ENCODE results near the gene CD40. TPM values are rescaled to one million over a fixed set of nuclear protein-coding genes. Genes with fewer than 3 reads are reported as not detected.

The CD40 gene
- total and polyA plus RNA-seq, 2 of the 4 experiments (the other 2 are of a cell fraction), result 0.36 to 0.92 TPM

DNA sequence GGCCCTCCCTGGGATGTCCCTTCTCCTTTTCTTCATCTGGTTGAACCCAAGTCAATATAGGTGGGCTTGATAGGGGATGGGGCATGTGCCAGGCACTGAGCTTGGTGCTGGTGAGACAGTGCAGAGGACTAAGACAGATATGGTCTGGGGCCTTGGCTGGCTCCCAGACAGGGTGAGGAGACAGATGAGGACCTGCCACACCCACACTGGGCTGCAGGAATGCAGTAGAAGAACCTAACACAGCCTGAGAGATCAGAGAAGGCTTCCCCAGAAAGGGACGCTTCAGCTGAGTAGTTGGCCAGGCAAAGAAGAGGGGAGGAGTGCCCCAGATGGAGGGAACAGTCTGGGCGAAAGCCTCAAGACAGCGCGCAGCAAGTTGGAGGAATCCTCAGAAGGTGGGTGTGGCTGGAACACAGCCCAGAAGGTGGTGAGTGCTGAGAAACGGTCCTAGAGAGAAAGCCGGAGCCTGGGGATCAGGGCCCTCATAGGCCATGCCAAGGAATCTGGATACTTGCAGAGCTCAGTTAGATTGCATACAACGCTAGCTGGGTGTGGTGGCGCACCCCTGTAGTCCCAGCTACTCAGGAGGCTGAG, 26.4 kb downstream of the CD40 start:
- Histone ChIP-seq H3K9me1 (ENCODE audit: insufficient read depth, low read length) (no peaks in the 10 kb centered on the region), H3K4ac (ENCODE audit: low read depth, low read length) (no peak overlapping the region), H3K4me3 (ENCODE audit: insufficient read depth, low read depth, low read length) (no peak overlapping the region), H3K9me3 (ENCODE audit: control insufficient read depth, insufficient read depth, low read length) (no peaks in the 10 kb centered on the region), H2AFZ (replicated peaks; ENCODE audit: low read length, poor library complexity) (no peak overlapping the region), H4K91ac (ENCODE audit: insufficient read depth, low read depth, low read length) (no peak overlapping the region), H3K79me1 (ENCODE audit: low read depth in 1 of 2, low read length in 2 of 2) (no peaks in the 10 kb centered on the region), H4K8ac (ENCODE audit: low read depth in 2 of 2, low read length in 2 of 2) (no peak overlapping the region), H2AK5ac (ENCODE audit: low read depth, low read length) (no peak overlapping the region), H3K23ac (ENCODE audit: low read depth, low read length) (no peak overlapping the region), H2BK20ac (ENCODE audit: low read depth, low read length) (no peak overlapping the region), H2BK5ac (ENCODE audit: low read depth, low read length, poor library complexity, severe bottlenecking) (no peak overlapping the region), H3K4me2 (ENCODE audit: low read depth, low read length) (no peak overlapping the region), H4K5ac (ENCODE audit: low read depth, low read length) (no peak overlapping the region), H3K4me1 (ENCODE audit: control insufficient read depth, insufficient read depth, low read length) (no peaks in the 10 kb centered on the region), H2BK15ac (ENCODE audit: low read depth, low read length) (no peak overlapping the region), H3K27ac (ENCODE audit: insufficient read depth, low read length) (no peak overlapping the region), H4K20me1 (ENCODE audit: insufficient read depth, low read length) (no peaks in the 10 kb centered on the region), H3K14ac (replicated peaks; ENCODE audit: low read depth, low read length) (no peak overlapping the region), H3K27me3 (ENCODE audit: control insufficient read depth, insufficient read depth, low read length) (peaks cover 30% of the 10 kb centered on the region), H3K36me3 (ENCODE audit: control insufficient read depth, insufficient read depth, low read length) (no peaks in the 10 kb centered on the region), H2AK9ac (replicated peaks; ENCODE audit: low read depth, low read length, poor library complexity) (peak overlapping the region; percentile 42), H3K9ac (ENCODE audit: low read depth, low read length) (no peak overlapping the region), H3K18ac (ENCODE audit: low read depth, low read length) (no peak overlapping the region), H2BK120ac (ENCODE audit: low read depth, low read length) (no peak overlapping the region), H3K56ac (ENCODE audit: extremely low read depth, insufficient read depth, low read length) (no peak overlapping the region)
- no TSS peak for BruUV-seq (replicated peaks)
- DNase-seq (no peak), ATAC-seq (ENCODE audit: low read depth) (no peak)
- dilution Hi-C loops (cut with HindIII; ENCODE audit: low sequenced_read_pairs, unreplicated experiment), result no loop called here
- ChIA-PET CTCF (no interaction called here), POLR2A (ENCODE audit: unreplicated experiment) (no interaction called here)
- intact Hi-C loops (cut with micrococcal nuclease), result no loop called here
- TF ChIP-seq RCOR1 (IDR thresholded peaks at IDR 0.05; ENCODE audit: insufficient replicate concordance, low read length), result no peak
- TF ChIP-seq NFE2L2 (IDR thresholded peaks at IDR 0.05; ENCODE audit: low read depth, low read length), result no peak
- TF ChIP-seq, protein P1, sequence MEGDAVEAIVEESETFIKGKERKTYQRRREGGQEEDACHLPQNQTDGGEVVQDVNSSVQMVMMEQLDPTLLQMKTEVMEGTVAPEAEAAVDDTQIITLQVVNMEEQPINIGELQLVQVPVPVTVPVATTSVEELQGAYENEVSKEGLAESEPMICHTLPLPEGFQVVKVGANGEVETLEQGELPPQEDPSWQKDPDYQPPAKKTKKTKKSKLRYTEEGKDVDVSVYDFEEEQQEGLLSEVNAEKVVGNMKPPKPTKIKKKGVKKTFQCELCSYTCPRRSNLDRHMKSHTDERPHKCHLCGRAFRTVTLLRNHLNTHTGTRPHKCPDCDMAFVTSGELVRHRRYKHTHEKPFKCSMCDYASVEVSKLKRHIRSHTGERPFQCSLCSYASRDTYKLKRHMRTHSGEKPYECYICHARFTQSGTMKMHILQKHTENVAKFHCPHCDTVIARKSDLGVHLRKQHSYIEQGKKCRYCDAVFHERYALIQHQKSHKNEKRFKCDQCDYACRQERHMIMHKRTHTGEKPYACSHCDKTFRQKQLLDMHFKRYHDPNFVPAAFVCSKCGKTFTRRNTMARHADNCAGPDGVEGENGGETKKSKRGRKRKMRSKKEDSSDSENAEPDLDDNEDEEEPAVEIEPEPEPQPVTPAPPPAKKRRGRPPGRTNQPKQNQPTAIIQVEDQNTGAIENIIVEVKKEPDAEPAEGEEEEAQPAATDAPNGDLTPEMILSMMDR (conservative IDR thresholded peaks at IDR 0.05; ENCODE audit: low read depth, low read length), result no peak
- TF ChIP-seq FOS (IDR thresholded peaks at IDR 0.05; ENCODE audit: low read depth, low read length), result no peak
- TF ChIP-seq, protein P2, sequence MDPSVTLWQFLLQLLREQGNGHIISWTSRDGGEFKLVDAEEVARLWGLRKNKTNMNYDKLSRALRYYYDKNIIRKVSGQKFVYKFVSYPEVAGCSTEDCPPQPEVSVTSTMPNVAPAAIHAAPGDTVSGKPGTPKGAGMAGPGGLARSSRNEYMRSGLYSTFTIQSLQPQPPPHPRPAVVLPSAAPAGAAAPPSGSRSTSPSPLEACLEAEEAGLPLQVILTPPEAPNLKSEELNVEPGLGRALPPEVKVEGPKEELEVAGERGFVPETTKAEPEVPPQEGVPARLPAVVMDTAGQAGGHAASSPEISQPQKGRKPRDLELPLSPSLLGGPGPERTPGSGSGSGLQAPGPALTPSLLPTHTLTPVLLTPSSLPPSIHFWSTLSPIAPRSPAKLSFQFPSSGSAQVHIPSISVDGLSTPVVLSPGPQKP (IDR thresholded peaks at IDR 0.05; ENCODE audit: borderline replicate concordance, low read depth, low read length), result no peak
- TF ChIP-seq MAZ (IDR thresholded peaks at IDR 0.05; ENCODE audit: borderline replicate concordance, low read depth, low read length), result no peak
- TF ChIP-seq RFX5 (IDR thresholded peaks at IDR 0.05; ENCODE audit: low read depth, low read length), result no peak
- no peak for TF ChIP-seq CEBPB (IDR thresholded peaks at IDR 0.05; ENCODE audit: low read depth, low read length)
- no peak for TF ChIP-seq SMC3 (IDR thresholded peaks at IDR 0.05; ENCODE audit: low read depth, low read length)
- no peak for TF ChIP-seq CHD1 (IDR thresholded peaks at IDR 0.05; ENCODE audit: low read depth, low read length)
- no peak for TF ChIP-seq RAD21 (IDR thresholded peaks at IDR 0.05; ENCODE audit: low read length)
- no peak for TF ChIP-seq MAFK (IDR thresholded peaks at IDR 0.05; ENCODE audit: low read depth, low read length)
- 88% methylated on average over 3 of the region's 8 CpGs; no CpG with 5 or more reads in 1 of the 2 experiments for WGBS, 2 experiments (ENCODE audit: extremely low coverage in 2 of 2, insufficient read length in 1 of 2)
- in situ Hi-C loops (cut with MboI; ENCODE audit: low sequenced_read_pairs), result no loop called here

All from IMR-90 (cell line).